H9 (cell line): Measurements from ENCODE around the gene TMEM150B. TPM values are rescaled to one million over a fixed set of nuclear protein-coding genes. Genes with fewer than 3 reads are reported as not detected.

Source experiments
- DNase-seq: peaks from one replicate; pipeline ENCODE4 v3.0.0-alpha.2; 2017
- H2AFZ ChIP-seq: one replicate; pipeline ENCODE4 v1.6.1; 2013; ENCODE audit warnings: mild to moderate bottlenecking, low read length, control low read depth, moderate library complexity
- H2AK5ac ChIP-seq: 2 replicates; pipeline ENCODE4 v1.6.1; 2013; ENCODE audit warnings: low read length, control low read depth, mixed read lengths; ENCODE audit not compliant: insufficient read length
- H2BK120ac ChIP-seq: one replicate; pipeline ENCODE4 v1.6.1; 2013; ENCODE audit warnings: low read depth, mild to moderate bottlenecking, low read length, control low read depth, inconsistent platforms; ENCODE audit not compliant: poor library complexity, severe bottlenecking
- H2BK12ac ChIP-seq: 2 replicates; pipeline ENCODE4 v1.6.1; 2013; ENCODE audit warnings: low read length, control low read depth, mixed read lengths, low read depth; ENCODE audit not compliant: insufficient read length
- H2BK15ac ChIP-seq: 2 replicates; pipeline ENCODE4 v1.6.1; 2013; ENCODE audit warnings: low read depth, low read length, control low read depth
- H2BK20ac ChIP-seq: one replicate; pipeline ENCODE4 v1.6.1; 2013; ENCODE audit warnings: low read depth, mild to moderate bottlenecking, low read length, control low read depth, inconsistent platforms; ENCODE audit not compliant: poor library complexity, severe bottlenecking
- H2BK5ac ChIP-seq: 2 replicates; pipeline ENCODE4 v1.6.1; 2013; ENCODE audit warnings: low read length, control low read depth, mixed read lengths; ENCODE audit not compliant: insufficient read length
- H3K14ac ChIP-seq: 2 replicates; pipeline ENCODE4 v1.6.1; 2013; ENCODE audit warnings: low read length, control low read depth; ENCODE audit not compliant: insufficient read depth
- H3K18ac ChIP-seq: 2 replicates; pipeline ENCODE4 v1.6.1; 2013; ENCODE audit warnings: low read depth, mild to moderate bottlenecking, mixed read lengths, low read length, control low read depth; ENCODE audit not compliant: insufficient read length
- H3K23ac ChIP-seq: 2 replicates; pipeline ENCODE4 v1.6.1; 2013; ENCODE audit warnings: low read length, control low read depth, mixed read lengths, low read depth; ENCODE audit not compliant: insufficient read length
- H3K23me2 ChIP-seq: 2 replicates; pipeline ENCODE4 v1.6.1; 2013; ENCODE audit warnings: low read depth, mild to moderate bottlenecking, mixed read lengths, low read length, control low read depth; ENCODE audit not compliant: insufficient read length, poor library complexity, severe bottlenecking
- H3K27ac ChIP-seq: 2 replicates; pipeline ENCODE4 v1.5.1; 2013; ENCODE audit warnings: low read length, control low read depth, mixed read lengths, low read depth; ENCODE audit not compliant: insufficient read length
- H3K27me3 ChIP-seq: 2 replicates; pipeline ENCODE4 v1.6.1; 2013; ENCODE audit warnings: low read length, control low read depth, inconsistent platforms; ENCODE audit not compliant: insufficient read depth
- H3K4ac ChIP-seq: 2 replicates; pipeline ENCODE4 v1.6.1; 2013; ENCODE audit warnings: low read depth, mild to moderate bottlenecking, control low read depth, inconsistent platforms, low read length, moderate library complexity
- H3K4me1 ChIP-seq: 2 replicates; pipeline ENCODE4 v1.6.1; 2013; ENCODE audit warnings: low read length, control low read depth, inconsistent platforms; ENCODE audit not compliant: insufficient read depth
- H3K4me2 ChIP-seq: 2 replicates; pipeline ENCODE4 v1.6.1; 2013; ENCODE audit warnings: low read length, control low read depth, mixed read lengths; ENCODE audit not compliant: insufficient read length, insufficient read depth
- H3K56ac ChIP-seq: 2 replicates; pipeline ENCODE4 v1.6.1; 2013; ENCODE audit warnings: low read depth, mild to moderate bottlenecking, mixed read lengths, low read length, control low read depth; ENCODE audit not compliant: insufficient read length
- H3K79me1 ChIP-seq: 2 replicates; pipeline ENCODE4 v1.6.1; 2013; ENCODE audit warnings: low read depth, mild to moderate bottlenecking, moderate library complexity, low read length, control low read depth, inconsistent platforms; ENCODE audit not compliant: insufficient read depth, poor library complexity, severe bottlenecking
- H3K79me2 ChIP-seq: 2 replicates; pipeline ENCODE4 v1.6.1; 2013; ENCODE audit warnings: low read length, control low read depth, inconsistent platforms; ENCODE audit not compliant: insufficient read depth
- H3K9ac ChIP-seq: 2 replicates; pipeline ENCODE4 v1.6.1; 2013; ENCODE audit warnings: low read length, control low read depth, mixed read lengths; ENCODE audit not compliant: insufficient read length; ENCODE audit errors: extremely low read depth
- H3K9me3 ChIP-seq: one replicate; pipeline ENCODE4 v1.6.1; 2013; ENCODE audit warnings: low read depth, low read length, inconsistent platforms; ENCODE audit not compliant: control insufficient read depth
- H3T11ph ChIP-seq: one replicate; pipeline ENCODE4 v1.6.1; 2013; ENCODE audit warnings: mild to moderate bottlenecking, low read length, control low read depth, inconsistent platforms
- H4K20me1 ChIP-seq: one replicate; pipeline ENCODE4 v1.6.1; 2013; ENCODE audit not compliant: control insufficient read depth, insufficient read length, insufficient read depth
- H4K5ac ChIP-seq: 2 replicates; pipeline ENCODE4 v1.6.1; 2013; ENCODE audit warnings: low read depth, mild to moderate bottlenecking, mixed read lengths, low read length, control low read depth; ENCODE audit not compliant: insufficient read length
- H4K8ac ChIP-seq: replicated peaks from 2 replicates; pipeline ENCODE4 v1.6.1; 2013; ENCODE audit warnings: low read length, control low read depth, mixed read lengths, low read depth; ENCODE audit not compliant: insufficient read length
- H4K91ac ChIP-seq: 2 replicates; pipeline ENCODE4 v1.6.1; 2013; ENCODE audit warnings: low read depth, mild to moderate bottlenecking, moderate library complexity, mixed read lengths, low read length, control low read depth; ENCODE audit not compliant: insufficient read length
- H3K27ac Mint-ChIP-seq, 3 experiments: 2 replicates in 2 of 3; 3 replicates in 1 of 3; pipeline ENCODE4 v1.8.0; 2020 to 2021; ENCODE audit warnings: mixed read lengths in 3 of 3, mild to moderate bottlenecking in 1 of 3, moderate library complexity in 1 of 3
- H3K27me3 Mint-ChIP-seq: 2 replicates; pipeline ENCODE4 v1.8.0; 2021; ENCODE audit warnings: low read depth, mild to moderate bottlenecking, moderate library complexity, mixed read lengths
- H3K36me3 Mint-ChIP-seq, 3 experiments: 2 replicates in 2 of 3; 3 replicates in 1 of 3; pipeline ENCODE4 v1.8.0; 2020 to 2021; ENCODE audit warnings: low read depth in 3 of 3, mixed read lengths in 3 of 3; ENCODE audit not compliant: insufficient read depth in 1 of 3
- H3K4me1 Mint-ChIP-seq, 2 experiments: 2 replicates each; pipeline ENCODE4 v1.8.0; 2020; ENCODE audit warnings: mixed read lengths in 2 of 2
- H3K4me3 Mint-ChIP-seq, 2 experiments: 2 replicates in 1 of 2; 3 replicates in 1 of 2; pipeline ENCODE4 v1.8.0; 2020 to 2021; ENCODE audit warnings: mild to moderate bottlenecking in 2 of 2, mixed read lengths in 2 of 2, moderate library complexity in 1 of 2
- H3K9me3 Mint-ChIP-seq, 2 experiments: 2 replicates in 1 of 2; 3 replicates in 1 of 2; pipeline ENCODE4 v1.8.0; 2020; ENCODE audit warnings: mild to moderate bottlenecking in 2 of 2, mixed read lengths in 2 of 2, moderate library complexity in 1 of 2
- CTCF ChIP-seq: fragments of 200-600 bp; sonication (generic); conservative IDR thresholded peaks from 3 replicates; pipeline ENCODE4 v1.8.0; 2021; ENCODE audit warnings: antibody characterized with exemption, mild to moderate bottlenecking
- WGBS: extraction: QIAGEN DNeasy Blood & Tissue Kit; methylation state at CpG from one replicate; pipeline ENCODE4 v1.1.7; 2013; ENCODE audit warnings: missing lambda C conversion rate, low lambda C conversion rate, mixed read lengths; ENCODE audit not compliant: insufficient read length; ENCODE audit errors: extremely low coverage; 5-methylcytosine and 5-hydroxymethylcytosine counted together
- total RNA-seq: library from RNA; stranded (reverse); gene quantifications from 2 replicates; pipeline ENCODE4 v1.2.1, GENCODE V29; 2021

Gene TMEM150B
- total RNA-seq, 1 experiment from 2014 or later = 0.63 TPM

GRCh38 chr19:55305983-55306562, 19.1 kb downstream of the TMEM150B start:
- Histone ChIP-seq H3K9me3 (no peaks in the 10 kb centered on the region), H4K8ac (no peak overlapping the region), H4K91ac (no peak overlapping the region), H3K27me3 (no peaks in the 10 kb centered on the region), H3K4me1 (peaks cover 3% of the 10 kb centered on the region; the same call in 1 of the 2 replicates), H4K5ac (no peak overlapping the region), H3K23ac (no peak overlapping the region), H2BK15ac (no peak overlapping the region), H3K79me1 (no peaks in the 10 kb centered on the region), H3K4ac (no peak overlapping the region), H3K4me2 (no peak overlapping the region), H3K23me2 (no peaks in the 10 kb centered on the region), H3K18ac (no peak overlapping the region), H2AFZ (no peak overlapping the region), H3T11ph (no peak overlapping the region), H4K20me1 (no peaks in the 10 kb centered on the region), H3K9ac (no peak overlapping the region), H3K56ac (no peak overlapping the region), H2BK12ac (no peak overlapping the region), H2BK5ac (no peak overlapping the region), H3K27ac (no peak overlapping the region), H2BK20ac (no peak overlapping the region), H3K79me2 (no peaks in the 10 kb centered on the region), H2BK120ac (no peak overlapping the region), H2AK5ac (no peak overlapping the region), H3K14ac (no peak overlapping the region)
- no peaks in the 10 kb centered on the region for H3K9me3 Mint-ChIP-seq
- H3K4me3 Mint-ChIP-seq = no peak overlapping the region
- peak overlapping the region in 1 of 3 experiments; percentile 68; a peak in 2 of 7 replicates for H3K27ac Mint-ChIP-seq
- DNase-seq = peak; percentile 52
- WGBS = no CpG with 5 or more reads among the region's 17 CpGs
- no peaks in the 10 kb centered on the region; the same call in 1 of the 2 replicates for H3K27me3 Mint-ChIP-seq
- peaks cover 46 to 67% (median 67%) of the 10 kb centered on the region in 3 experiments; a peak in 6 of 7 replicates for H3K36me3 Mint-ChIP-seq
- no peak for TF ChIP-seq CTCF
- H3K4me1 Mint-ChIP-seq = peaks cover 11 to 19% of the 10 kb centered on the region in 2 experiments
